DMS153 treated with DMSO at 0.1 percent for 48 hours (cell line): ENCODE results near the gene NIPSNAP3A.
"Not testable (repeated sequence)": the region's sequence is repeated elsewhere in the genome, so short reads cannot be mapped to it uniquely, and the experiment has no call there.

Experiments used
- DNase-seq: peaks from one replicate; lab custom pipeline; 2025; ENCODE audit not compliant: unreplicated experiment; lab: John Stamatoyannopoulos, UW

NIPSNAP3A gene

GRCh38 chr9:104747565-104748358, at the start of gene NIPSNAP3A:
Gene NIPSNAP3A (plus strand): TSS chr9:104747683. CDS start chr9:104747793, 110 bp downstream.
- DNase-seq = peak; percentile 76

GRCh38 chr9:104700306-104700705, 47.2 kb upstream of the NIPSNAP3A start:
- no peak for DNase-seq

GRCh38 chr9:104708737-104709136, 38.7 kb upstream of the NIPSNAP3A start:
- not testable (repeated sequence) for DNase-seq

GRCh38 chr9:104711604-104712003, 35.9 kb upstream of the NIPSNAP3A start:
- DNase-seq = no peak

- peak; percentile 2 for DNase-seq
Measured at GRCh38 chr9:104725014-104725413, 22.5 kb upstream of the NIPSNAP3A start.

GRCh38 chr9:104738452-104738851, 9.0 kb upstream of the NIPSNAP3A start:
- DNase-seq = no peak

GRCh38 chr9:104740621-104741020, 6.9 kb upstream of the NIPSNAP3A start:
- DNase-seq = no peak

- peak; percentile 50 for DNase-seq
Measured at GRCh38 chr9:104743376-104743985, 4.0 kb upstream of the NIPSNAP3A start.

GRCh38 chr9:104745852-104746251, 1.6 kb upstream of the NIPSNAP3A start:
- DNase-seq = no peak

- no peak for DNase-seq
Measured at GRCh38 chr9:104746285-104746684, 1.2 kb upstream of the NIPSNAP3A start.

- peak; percentile 18 for DNase-seq
Measured at GRCh38 chr9:104746798-104747197, 685 bp upstream of the NIPSNAP3A start.

- no peak for DNase-seq
Measured at GRCh38 chr9:104747245-104747564, 278 bp upstream of the NIPSNAP3A start.

GRCh38 chr9:104748359-104749031, 1.0 kb downstream of the NIPSNAP3A start:
- DNase-seq = no peak

GRCh38 chr9:104750185-104750767, 2.8 kb downstream of the NIPSNAP3A start:
- no peak for DNase-seq

GRCh38 chr9:104758974-104759373, 11.5 kb downstream of the NIPSNAP3A start:
- no peak for DNase-seq

- DNase-seq = no peak
Measured at GRCh38 chr9:104765138-104765537, 17.7 kb downstream of the NIPSNAP3A start.

GRCh38 chr9:104766025-104766424, 18.5 kb downstream of the NIPSNAP3A start:
- DNase-seq = no peak

GRCh38 chr9:104767507-104767906, 20.0 kb downstream of the NIPSNAP3A start:
- no peak for DNase-seq

GRCh38 chr9:104769029-104769428, 21.5 kb downstream of the NIPSNAP3A start:
- DNase-seq = not testable (repeated sequence)

- DNase-seq = no peak
Measured at GRCh38 chr9:104769655-104770054, 22.2 kb downstream of the NIPSNAP3A start.

- DNase-seq = no peak
Measured at GRCh38 chr9:104772714-104773510, 25.4 kb downstream of the NIPSNAP3A start.
